HEK293T (cell line): ENCODE measurements around the gene ADTRP.
A peak's percentile ranks its signal among the peaks of the same experiment; 100 is the strongest.

Experiments
- CTCF ChIA-PET: fragments of 350-600 bp; formaldehyde crosslinking; extraction: SDS; loops from one replicate; lab custom pipeline; 2021; ENCODE audit warnings: antibody characterized with exemption, inconsistent platforms; lab: Yijun Ruan, JAX
- POLR2A ChIA-PET: fragments of 350-600 bp; formaldehyde crosslinking; extraction: SDS; loops from one replicate; lab custom pipeline; 2020; ENCODE audit warnings: antibody characterized with exemption, inconsistent platforms; lab: Yijun Ruan, JAX
- DNase-seq: peaks from one replicate; pipeline ENCODE4 v3.0.0; 2012; ENCODE audit warnings: mixed read lengths; ENCODE audit errors: extremely low spot score
- ARNT ChIP-seq: fragments of 450-650 bp; IDR thresholded peaks from 2 replicates; pipeline ENCODE4 v1.6.1; 2017; ENCODE audit warnings: mild to moderate bottlenecking
- BHLHE40 ChIP-seq: fragments of 450-650 bp; IDR thresholded peaks from 2 replicates; pipeline ENCODE4 v1.6.1; 2016; ENCODE audit warnings: mild to moderate bottlenecking, moderate library complexity, borderline replicate concordance
- CTBP1 ChIP-seq: fragments of 450-650 bp; IDR thresholded peaks from 2 replicates; pipeline ENCODE4 v1.6.1; 2016; ENCODE audit warnings: borderline replicate concordance
- ELF4 ChIP-seq: fragments of 450-650 bp; IDR thresholded peaks from 2 replicates; pipeline ENCODE4 v1.6.1; 2017; ENCODE audit warnings: antibody characterized with exemption
- FOXA1 ChIP-seq: fragments of 450-650 bp; IDR thresholded peaks from 2 replicates; pipeline ENCODE4 v1.6.1; 2016; ENCODE audit warnings: mild to moderate bottlenecking
- FOXK2 ChIP-seq: fragments of 450-650 bp; IDR thresholded peaks from 2 replicates; pipeline ENCODE4 v1.6.1; 2016; ENCODE audit warnings: mild to moderate bottlenecking
- FOXM1 ChIP-seq: fragments of 450-650 bp; IDR thresholded peaks from 2 replicates; pipeline ENCODE4 v1.6.1; 2017; ENCODE audit warnings: mild to moderate bottlenecking, borderline replicate concordance
- HDGF ChIP-seq: fragments of 450-650 bp; IDR thresholded peaks from 2 replicates; pipeline ENCODE4 v1.6.1; 2017; ENCODE audit warnings: antibody characterized with exemption, borderline replicate concordance
- L3MBTL2 ChIP-seq: fragments of 450-650 bp; conservative IDR thresholded peaks from 2 replicates; pipeline ENCODE4 v1.6.1; 2016; ENCODE audit warnings: mild to moderate bottlenecking
- LEF1 ChIP-seq: fragments of 450-650 bp; IDR thresholded peaks from 2 replicates; pipeline ENCODE4 v1.6.1; 2017; ENCODE audit warnings: mild to moderate bottlenecking, borderline replicate concordance
- NFRKB ChIP-seq: fragments of 450-650 bp; IDR thresholded peaks from 2 replicates; pipeline ENCODE4 v1.6.1; 2016; ENCODE audit warnings: mild to moderate bottlenecking, moderate library complexity
- PKNOX1 ChIP-seq: fragments of 450-650 bp; IDR thresholded peaks from 2 replicates; pipeline ENCODE4 v1.6.1; 2016
- SP1 ChIP-seq: fragments of 450-650 bp; IDR thresholded peaks from 2 replicates; pipeline ENCODE4 v1.6.1; 2017
- SUZ12 ChIP-seq: fragments of 450-650 bp; IDR thresholded peaks from 2 replicates; pipeline ENCODE4 v1.6.1; 2016; ENCODE audit warnings: mild to moderate bottlenecking
- TARDBP ChIP-seq: fragments of 450-650 bp; IDR thresholded peaks from 2 replicates; pipeline ENCODE4 v1.6.1; 2016
- ZNF384 ChIP-seq: fragments of 450-650 bp; IDR thresholded peaks from 2 replicates; pipeline ENCODE4 v1.6.1; 2016

Gene ADTRP

GRCh38 chr6:11748591-11749210, 29.9 kb downstream of the ADTRP start:
- POLR2A ChIA-PET = no interaction called here
- TF ChIP-seq HDGF = no peak
- TF ChIP-seq LEF1 = no peak
- TF ChIP-seq L3MBTL2 = no peak
- no peak for TF ChIP-seq FOXK2
- no peak for TF ChIP-seq BHLHE40
- TF ChIP-seq FOXM1 = no peak
- TF ChIP-seq ELF4 = no peak
- TF ChIP-seq SP1 = no peak
- TF ChIP-seq TARDBP = no peak
- no peak for TF ChIP-seq ZNF384
- no peak for TF ChIP-seq ARNT
- no peak for TF ChIP-seq CTBP1
- no peak for TF ChIP-seq SUZ12
- no peak for TF ChIP-seq PKNOX1
- no peak for TF ChIP-seq FOXA1
- no peak for TF ChIP-seq NFRKB
- DNase-seq = peak; percentile 27

GRCh38 chr6:11747021-11747420, 31.6 kb downstream of the ADTRP start:
- no peak for DNase-seq
- CTCF ChIA-PET = no interaction called here
- POLR2A ChIA-PET = interaction anchor here (0.9 kb wide), 1 partner anchor 24 kb away, joined by 3 read pairs; no protein-coding TSS in a partner anchor
- TF ChIP-seq CTBP1 (no peak), FOXM1 (no peak), LEF1 (no peak), BHLHE40 (no peak), ZNF384 (no peak), TARDBP (no peak), FOXA1 (no peak), PKNOX1 (no peak), SP1 (no peak), HDGF (no peak), SUZ12 (no peak), FOXK2 (no peak), ELF4 (no peak), NFRKB (no peak), L3MBTL2 (no peak), ARNT (no peak)

More at GRCh38 chr6:11748591-11749210, 29.9 kb downstream of the ADTRP start:
- CTCF ChIA-PET = no interaction called here

- POLR2A ChIA-PET = no interaction called here
- no peak for DNase-seq
- CTCF ChIA-PET = no interaction called here
- TF ChIP-seq ZNF384 (no peak), SP1 (no peak)
Observed at GRCh38 chr6:11744753-11745152, 33.9 kb downstream of the ADTRP start.

- TF ChIP-seq SUZ12 (no peak), FOXK2 (no peak), BHLHE40 (no peak), L3MBTL2 (no peak), TARDBP (no peak), ELF4 (no peak), FOXM1 (no peak), CTBP1 (no peak), PKNOX1 (no peak), ARNT (no peak), ZNF384 (no peak), FOXA1 (no peak), NFRKB (no peak), HDGF (no peak), SP1 (no peak), LEF1 (no peak)
- no peak for DNase-seq
- ChIA-PET POLR2A (no interaction called here), CTCF (no interaction called here)
Observed at GRCh38 chr6:11744101-11744500, 34.5 kb downstream of the ADTRP start.

- POLR2A ChIA-PET = no interaction called here
- TF ChIP-seq PKNOX1 (no peak), BHLHE40 (no peak), SP1 (no peak)
- CTCF ChIA-PET = no interaction called here
- no peak for DNase-seq
Observed at GRCh38 chr6:11740875-11741274, 37.7 kb downstream of the ADTRP start.
